NOMO-1 treated with dmso at 0.1 percent for 144 hours (cell line): ENCODE results near the gene GSTM4.
"Not testable (repeated sequence)": the region's sequence is repeated elsewhere in the genome, so short reads cannot be mapped to it uniquely, and the experiment has no call there.

Source experiments
- DNase-seq: peaks from one replicate; lab custom pipeline; 2025; ENCODE audit not compliant: unreplicated experiment; lab: John Stamatoyannopoulos, UW

The GSTM4 gene

GRCh38 chr1:109664671-109665070 is 8.8 kb downstream of the GSTM4 start:
- no peak for DNase-seq

GRCh38 chr1:109667452-109668122 is 11.7 kb downstream of the GSTM4 start, which contains the start of gene GSTM2:
TSS of gene GSTM2 (plus strand) at chr1:109668057. CDS start at chr1:109668116, 59 bp downstream.
- DNase-seq, result peak; percentile 59

- no peak for DNase-seq
Observed at GRCh38 chr1:109668123-109668775, 12.3 kb downstream of the GSTM4 start.

- no peak for DNase-seq
Observed at GRCh38 chr1:109669246-109669948, 13.5 kb downstream of the GSTM4 start.

- not testable (repeated sequence) for DNase-seq
Observed at GRCh38 chr1:109669949-109670302, 14.0 kb downstream of the GSTM4 start.

GRCh38 chr1:109671067-109671466 is 15.2 kb downstream of the GSTM4 start:
- no peak for DNase-seq

GRCh38 chr1:109673861-109674260 is 18.0 kb downstream of the GSTM4 start:
- DNase-seq, result not testable (repeated sequence)

- not testable (repeated sequence) for DNase-seq
Observed at GRCh38 chr1:109676683-109677381, 20.9 kb downstream of the GSTM4 start.

GRCh38 chr1:109677459-109677858 is 21.6 kb downstream of the GSTM4 start:
- DNase-seq, result no peak

GRCh38 chr1:109678637-109679036 is 22.7 kb downstream of the GSTM4 start:
- not testable (repeated sequence) for DNase-seq

GRCh38 chr1:109684777-109685176 is 28.9 kb downstream of the GSTM4 start:
- not testable (repeated sequence) for DNase-seq

- not testable (repeated sequence) for DNase-seq
Observed at GRCh38 chr1:109685399-109685798, 29.5 kb downstream of the GSTM4 start.

- DNase-seq, result not testable (repeated sequence)
Observed at GRCh38 chr1:109685890-109686289, 30.0 kb downstream of the GSTM4 start.

GRCh38 chr1:109687109-109687508 is 31.2 kb downstream of the GSTM4 start:
- DNase-seq, result not testable (repeated sequence)

- no peak for DNase-seq
Observed at GRCh38 chr1:109687641-109688499, 32.0 kb downstream of the GSTM4 start, which contains the start of gene GSTM1. TSS of gene GSTM1 (plus strand) at chr1:109687817. CDS start at chr1:109687874, 57 bp downstream.

GRCh38 chr1:109689844-109690405 is 34.0 kb downstream of the GSTM4 start:
- DNase-seq, result no peak

GRCh38 chr1:109691759-109692158 is 35.9 kb downstream of the GSTM4 start:
- no peak for DNase-seq

- not testable (repeated sequence) for DNase-seq
Observed at GRCh38 chr1:109694400-109694799, 38.5 kb downstream of the GSTM4 start.

- not testable (repeated sequence) for DNase-seq
Observed at GRCh38 chr1:109695138-109695537, 39.2 kb downstream of the GSTM4 start.

- DNase-seq, result no peak
Observed at GRCh38 chr1:109697066-109697465, 41.2 kb downstream of the GSTM4 start.
